ENCODE measurements around the gene C1orf21.

Gene C1orf21

DNA sequence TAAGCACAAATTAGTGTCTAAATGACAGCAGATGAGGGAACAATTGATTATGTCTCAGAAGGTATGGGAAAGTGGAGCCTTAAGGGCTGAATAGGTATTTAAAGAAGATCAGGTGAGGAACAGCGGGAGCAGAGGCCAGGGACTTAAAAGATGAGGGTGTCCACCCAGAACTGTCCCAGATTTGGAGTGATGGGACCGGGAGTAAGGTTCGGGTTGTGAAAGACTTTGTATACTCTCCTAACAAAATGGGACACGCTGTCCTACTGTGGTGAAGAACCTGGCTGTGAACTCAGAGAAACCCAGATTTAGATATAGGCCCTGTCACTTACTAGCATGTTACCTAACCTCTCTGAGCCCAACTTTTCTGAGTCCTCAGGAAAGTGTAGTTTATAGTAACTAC, 140.6 kb downstream of the C1orf21 start:
- DNase-seq: no peak

DNA sequence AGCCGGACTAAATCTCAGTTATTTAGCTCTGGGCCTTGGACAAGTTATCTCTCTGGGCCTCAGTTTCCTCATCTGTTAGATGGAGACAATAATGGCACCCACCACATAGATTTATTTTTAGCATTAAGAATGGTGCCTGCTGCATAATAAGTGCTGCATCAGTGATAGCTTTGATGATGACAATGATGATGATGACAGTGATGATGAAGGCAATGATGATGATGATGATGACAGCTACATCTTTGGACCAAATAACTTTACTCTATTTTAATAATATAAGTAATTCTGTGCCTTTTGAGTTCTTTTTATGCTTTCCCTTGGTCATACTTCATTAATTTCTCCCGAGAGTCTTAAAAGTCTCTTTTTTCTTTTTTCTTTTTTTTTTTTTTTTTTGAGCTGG, 143.4 kb downstream of the C1orf21 start:
- DNase-seq: no peak

DNA sequence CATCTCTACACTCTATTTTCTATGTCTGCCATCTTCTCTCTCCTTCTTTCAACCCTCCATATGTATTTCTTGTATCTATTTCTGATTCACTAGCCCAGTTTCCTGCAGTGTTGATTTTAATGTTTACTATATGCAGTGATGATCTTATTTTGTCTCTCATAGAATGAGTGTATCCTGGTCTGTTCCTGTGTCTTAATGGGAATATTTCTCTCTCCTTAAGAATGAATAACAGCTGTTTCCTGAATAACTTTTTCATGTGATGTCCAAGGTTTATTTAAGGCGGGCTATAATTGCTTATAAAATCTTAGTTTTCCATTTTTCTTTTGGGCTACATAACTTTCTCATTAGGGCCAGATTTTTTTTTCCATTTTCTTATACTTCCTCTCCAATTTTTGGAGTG, 144.5 kb downstream of the C1orf21 start:
- no peak for DNase-seq

- DNase-seq: no peak
Observed at GRCh38 chr1:184532199-184532598, 145.4 kb downstream of the C1orf21 start.

- DNase-seq: no peak
Observed at GRCh38 chr1:184533049-184533448, 146.2 kb downstream of the C1orf21 start.

DNA sequence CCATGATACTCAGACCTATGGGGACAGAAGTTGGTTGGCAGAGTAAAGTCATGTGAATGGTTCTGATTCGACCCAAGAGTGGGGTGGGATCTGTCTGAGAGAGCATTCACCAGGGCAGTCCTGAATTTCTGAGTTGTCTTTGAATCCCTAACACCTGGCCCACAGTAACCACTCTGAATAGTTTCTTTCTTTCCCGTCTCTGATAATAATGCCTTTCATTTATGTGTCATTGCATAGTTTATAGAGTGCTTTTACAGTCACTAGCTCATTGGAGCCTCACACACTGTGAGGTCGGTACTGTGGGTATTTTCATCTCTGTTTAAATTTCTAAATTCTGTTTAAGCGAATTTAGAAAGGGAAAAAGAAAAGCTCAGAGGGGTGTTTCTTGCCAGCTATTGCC, 147.1 kb downstream of the C1orf21 start:
- DNase-seq: no peak

DNA sequence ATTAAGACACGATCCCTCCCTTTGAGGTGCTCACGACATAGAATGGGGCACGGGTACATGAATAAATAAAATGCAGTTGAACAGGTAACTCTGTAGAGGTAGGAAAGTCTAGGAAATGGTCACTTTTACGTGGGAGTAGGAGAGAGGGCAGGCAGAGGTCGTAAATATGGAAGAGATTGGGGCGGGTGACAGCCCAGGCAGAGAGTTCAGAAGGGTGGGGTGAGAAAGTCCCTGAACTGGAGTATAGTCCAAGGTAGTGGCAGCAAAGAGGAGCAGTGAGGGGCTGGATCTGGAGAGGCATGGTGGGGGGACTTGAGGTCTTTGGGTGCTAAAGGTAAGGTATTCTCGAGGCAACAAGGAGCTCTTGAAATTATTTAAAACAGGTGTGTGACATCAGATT, 147.9 kb downstream of the C1orf21 start:
- DNase-seq: no peak

DNA sequence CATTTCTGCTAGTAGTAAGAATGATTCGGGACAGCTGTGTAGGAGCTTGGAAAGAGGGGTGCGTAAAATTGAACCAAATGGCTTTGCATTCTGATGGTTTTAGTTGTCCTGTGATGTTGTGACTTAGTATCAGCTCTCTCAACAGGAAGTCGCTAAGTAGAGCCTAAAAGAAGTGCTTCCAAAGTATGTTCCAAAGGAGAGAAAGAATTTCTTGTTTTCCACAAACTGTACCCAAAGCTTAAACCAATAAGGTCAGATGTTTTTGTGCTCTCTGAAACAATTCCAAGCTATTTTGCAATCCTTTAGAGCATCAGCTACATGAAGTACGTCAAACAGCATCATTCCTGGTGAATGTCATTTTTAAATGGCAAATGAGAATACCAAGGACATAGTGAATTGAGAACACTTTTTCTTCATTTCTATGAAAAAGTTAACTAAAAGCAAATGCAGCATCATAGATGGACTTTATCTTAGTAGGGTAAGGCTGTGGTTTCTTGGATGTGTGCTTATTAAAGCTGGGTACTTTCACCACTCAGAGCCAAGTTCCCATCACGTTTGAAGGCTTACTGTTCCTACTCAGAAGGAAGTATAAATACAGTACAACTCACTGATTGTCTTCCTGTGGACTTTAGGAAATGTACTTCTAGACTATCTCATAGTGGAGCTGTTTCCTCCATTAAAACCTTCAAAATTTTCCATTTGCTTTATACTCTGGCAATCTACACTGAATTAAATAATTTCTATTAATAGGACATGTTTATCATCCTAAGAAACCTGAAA, 148.6 kb downstream of the C1orf21 start:
- no peak for DNase-seq

DNA sequence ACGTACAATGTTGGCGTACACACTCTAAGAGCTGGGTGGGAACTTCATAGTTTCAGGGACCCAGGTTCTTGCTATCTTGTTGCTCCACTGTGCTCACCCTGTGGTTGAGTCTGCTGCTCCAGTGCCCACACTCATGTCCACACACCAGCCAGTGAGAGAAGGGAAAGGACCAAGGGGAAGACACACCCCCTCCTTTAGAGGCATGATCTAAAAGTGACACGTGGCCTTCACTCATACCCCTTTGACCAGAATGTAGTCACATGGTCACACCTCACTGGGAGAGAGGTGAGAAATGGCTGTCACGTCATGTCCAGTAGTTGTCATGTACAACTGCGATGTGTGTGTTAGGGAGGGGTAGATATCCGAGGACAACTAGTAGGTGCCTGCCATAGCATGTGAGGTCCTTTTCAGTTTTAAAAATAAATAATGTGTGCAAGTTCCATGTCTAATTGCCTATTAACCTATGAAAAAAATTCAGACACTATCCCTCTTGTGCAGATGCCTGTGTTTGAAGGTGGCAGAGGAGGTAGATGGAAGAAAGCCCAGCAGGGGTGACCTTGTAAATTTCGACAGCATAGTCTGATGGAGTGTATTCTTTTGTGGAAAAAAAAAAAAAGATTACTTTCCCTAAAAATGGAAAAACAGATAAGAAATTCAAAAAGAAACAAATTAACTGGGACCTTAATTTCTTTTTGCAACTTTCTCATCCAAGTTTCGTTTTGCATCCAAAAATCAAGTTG, 149.6 kb downstream of the C1orf21 start:
- no peak for DNase-seq

- no peak for DNase-seq
Observed at GRCh38 chr1:184539580-184539979, 152.8 kb downstream of the C1orf21 start.

- DNase-seq: no peak
Observed at GRCh38 chr1:184541537-184542152, 154.8 kb downstream of the C1orf21 start.

DNA sequence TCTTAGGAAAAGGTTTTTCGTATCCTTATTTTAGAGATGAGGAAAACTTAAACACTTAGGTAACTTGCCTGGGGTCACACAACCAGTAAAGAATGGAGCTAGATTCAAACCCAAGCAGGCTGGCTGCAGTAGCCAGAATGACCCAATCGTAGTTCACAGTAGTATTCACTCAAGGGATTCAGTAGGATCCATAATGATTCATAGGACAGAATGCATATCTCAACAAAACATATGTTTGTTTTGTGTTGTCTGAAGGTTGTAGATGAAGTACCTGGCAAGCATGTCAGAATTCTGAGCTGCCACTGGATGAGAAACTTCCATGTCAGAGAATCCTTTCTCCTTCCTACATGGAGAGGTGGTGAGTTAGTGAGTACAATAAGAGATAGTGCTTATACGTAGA, 155.5 kb downstream of the C1orf21 start:
- no peak for DNase-seq

DNA sequence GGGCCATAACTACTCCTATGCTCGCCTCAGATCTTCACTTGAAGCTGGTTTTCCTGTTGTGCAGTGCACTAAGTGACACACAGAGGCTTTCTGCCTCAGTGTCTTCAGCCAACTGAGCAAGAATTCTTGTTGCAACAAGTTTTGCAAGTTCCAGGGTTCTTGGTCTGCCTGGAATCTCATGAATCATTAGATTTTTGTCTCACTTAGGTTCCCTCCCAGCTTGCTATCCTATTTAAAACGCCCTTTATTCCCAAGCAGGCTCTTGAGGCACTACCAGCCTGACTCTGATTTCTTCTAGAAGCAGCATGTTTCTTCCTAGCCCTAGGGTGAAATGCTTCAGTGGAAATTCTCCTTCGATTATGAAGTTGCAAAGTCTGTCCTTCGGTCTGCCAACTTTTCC, 158.8 kb downstream of the C1orf21 start:
- no peak for DNase-seq

DNA sequence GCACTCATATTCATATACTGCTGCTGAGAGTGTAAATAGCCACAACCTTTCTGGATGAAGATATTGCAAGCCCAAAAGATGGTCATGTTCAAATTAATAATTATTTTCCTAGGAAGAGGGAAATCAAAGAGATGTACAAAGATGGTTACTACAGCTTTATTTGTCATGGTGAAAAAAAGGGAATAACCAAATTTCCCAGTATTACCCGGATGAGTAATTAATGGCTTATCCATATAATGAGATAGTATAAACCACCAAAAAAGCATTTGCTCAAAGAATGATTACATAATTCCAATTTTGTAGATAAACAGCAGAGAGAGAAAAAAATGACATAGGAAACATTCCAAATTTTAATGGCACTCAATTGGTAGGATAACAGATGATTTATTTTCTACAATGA, 165.6 kb downstream of the C1orf21 start:
- DNase-seq: no peak

DNA sequence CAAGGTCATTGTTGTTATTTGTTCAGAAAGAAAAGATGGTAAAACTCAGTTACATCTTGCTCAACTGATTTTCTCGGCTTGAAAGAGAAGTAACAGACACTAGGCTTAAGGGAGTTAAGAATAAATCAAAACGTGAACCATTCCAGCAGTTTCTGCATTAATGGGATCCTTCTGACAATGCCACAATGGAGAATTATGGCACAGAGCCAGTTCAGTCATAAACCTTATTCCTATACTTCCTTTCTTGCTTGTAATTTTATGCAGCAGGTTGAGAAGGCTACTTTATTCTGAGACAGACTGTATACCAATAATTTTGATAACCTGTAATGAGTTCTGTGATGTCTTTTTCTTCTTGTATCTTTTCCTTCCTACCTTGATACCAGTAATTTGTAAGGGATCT, 167.0 kb downstream of the C1orf21 start:
- DNase-seq: no peak

GRCh38 chr1:184555665-184556641, 169.1 kb downstream of the C1orf21 start:
- no peak for DNase-seq

GRCh38 chr1:184556665-184557064, 169.8 kb downstream of the C1orf21 start:
- no peak for DNase-seq

- DNase-seq: no peak
Observed at GRCh38 chr1:184557423-184558347, 170.9 kb downstream of the C1orf21 start.

DNA sequence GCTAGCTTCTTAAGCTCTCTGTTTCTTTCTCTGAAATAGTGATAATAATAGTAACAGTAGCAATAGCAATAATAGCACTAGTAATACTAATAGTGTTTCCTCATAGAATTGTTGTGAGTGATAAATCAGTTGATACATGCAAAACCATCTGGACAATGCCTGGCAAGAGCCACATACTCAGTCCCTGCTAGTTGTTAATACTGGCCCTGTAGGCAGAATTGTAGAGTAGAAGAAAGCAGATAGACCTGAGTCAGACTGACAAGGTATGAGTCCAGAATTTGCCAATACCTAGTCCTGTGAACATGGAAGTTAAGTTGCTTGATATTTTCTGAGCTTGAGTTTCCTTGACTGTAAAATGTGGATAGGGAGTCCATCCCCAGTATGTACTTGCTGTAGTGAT, 171.9 kb downstream of the C1orf21 start:
- no peak for DNase-seq

GRCh38 chr1:184559117-184559713, 172.4 kb downstream of the C1orf21 start:
- no peak for DNase-seq

- no peak for DNase-seq
Observed at GRCh38 chr1:184562806-184563205, 176.0 kb downstream of the C1orf21 start.
